GM23248 (cell line): Measurements from ENCODE around the gene TEX53. TPM values are rescaled to one million over a fixed set of nuclear protein-coding genes. Genes with fewer than 3 reads are reported as not detected.

Source experiments
- DNase-seq: peaks from one replicate; pipeline ENCODE4 v3.0.0-alpha.2; 2015
- H2AFZ ChIP-seq: fragments of 200-600 bp; sonication (generic); 2 replicates; pipeline ENCODE4 v1.6.1; 2016; ENCODE audit warnings: antibody characterized with exemption
- H3F3A ChIP-seq: fragments of 200-600 bp; sonication (generic); 2 replicates; pipeline ENCODE4 v1.6.1; 2016; ENCODE audit warnings: mild to moderate bottlenecking, antibody characterized with exemption, mixed run types; ENCODE audit not compliant: insufficient read depth
- H3K27ac ChIP-seq: fragments of 200-600 bp; sonication (generic); 2 replicates; pipeline ENCODE4 v1.5.1; 2016; ENCODE audit warnings: mild to moderate bottlenecking
- H3K27me3 ChIP-seq: fragments of 200-600 bp; sonication (generic); replicated peaks from 2 replicates; pipeline ENCODE4 v1.6.1; 2016; ENCODE audit warnings: mild to moderate bottlenecking; ENCODE audit not compliant: insufficient read depth
- H3K36me3 ChIP-seq: fragments of 200-600 bp; sonication (generic); 2 replicates; pipeline ENCODE4 v1.6.1; 2016; ENCODE audit warnings: low read depth, mild to moderate bottlenecking
- H3K4me1 ChIP-seq: fragments of 200-600 bp; sonication (generic); 2 replicates; pipeline ENCODE4 v1.6.1; 2016; ENCODE audit warnings: mild to moderate bottlenecking; ENCODE audit not compliant: insufficient read depth
- H3K4me2 ChIP-seq: fragments of 200-600 bp; sonication (generic); one replicate; pipeline ENCODE4 v1.6.1; 2016; ENCODE audit warnings: mild to moderate bottlenecking; ENCODE audit not compliant: unreplicated experiment
- H3K4me3 ChIP-seq: fragments of 200-600 bp; sonication (generic); 2 replicates; pipeline ENCODE4 v1.5.1; 2016; ENCODE audit warnings: mild to moderate bottlenecking
- H3K79me2 ChIP-seq: fragments of 200-600 bp; sonication (generic); 2 replicates; pipeline ENCODE4 v1.6.1; 2016; ENCODE audit warnings: mild to moderate bottlenecking; ENCODE audit not compliant: insufficient read depth
- H3K9ac ChIP-seq: fragments of 200-600 bp; sonication (generic); 2 replicates; pipeline ENCODE4 v1.6.1; 2016; ENCODE audit warnings: mild to moderate bottlenecking
- H3K9me2 ChIP-seq: fragments of 200-600 bp; sonication (generic); 2 replicates; pipeline ENCODE4 v1.6.1; 2016; ENCODE audit warnings: mixed run types, mild to moderate bottlenecking, moderate library complexity; ENCODE audit not compliant: insufficient read depth
- H3K9me3 ChIP-seq: fragments of 200-600 bp; sonication (generic); one replicate; pipeline ENCODE4 v1.6.1; 2017; ENCODE audit warnings: low read depth
- H4K20me1 ChIP-seq: fragments of 200-600 bp; sonication (generic); 2 replicates; pipeline ENCODE4 v1.6.0; 2016; ENCODE audit not compliant: insufficient read depth
- EZH2 ChIP-seq: fragments of 200-600 bp; sonication (generic); IDR thresholded peaks from 2 replicates; pipeline ENCODE4 v1.6.1; 2018; ENCODE audit warnings: antibody characterized with exemption, mild to moderate bottlenecking; ENCODE audit not compliant: insufficient read depth, poor library complexity, severe bottlenecking
- EZH2phosphoT487 ChIP-seq: fragments of 200-600 bp; sonication (generic); IDR thresholded peaks from 2 replicates; pipeline ENCODE4 v1.6.1; 2018; ENCODE audit warnings: antibody characterized with exemption, moderate library complexity, mild to moderate bottlenecking, low read depth; ENCODE audit not compliant: insufficient read depth
- WGBS, 2 experiments: methylation state at CpG; one replicate each; pipeline ENCODE4 v1.1.6; 2015 to 2017; ENCODE audit warnings: low lambda C conversion rate in 2 of 2, low coverage in 1 of 2; ENCODE audit errors: missing lambda C conversion rate in 2 of 2; 5-methylcytosine and 5-hydroxymethylcytosine counted together
- in situ Hi-C: fragments of 300-500 bp; cut with MboI; formaldehyde crosslinking; loops from 2 replicates; pipeline ENCODE4 v1.15.0; 2020
- polyA plus RNA-seq: library from polyadenylated mRNA; unstranded; fragments of >200 nt; fragmentation: Nextera tagmentation; extraction: Ambion mirVana; gene quantifications from 2 replicates; pipeline ENCODE4 v1.2.1, GENCODE V29; 2016
- total RNA-seq: library from RNA; depleted of rRNA; stranded (reverse); fragments of >200 nt; shearing (Covaris generic); gene quantifications from 2 replicates; pipeline ENCODE4 v1.2.3, GENCODE V29; 2014

TEX53 gene
- total and polyA plus RNA-seq, 2 experiments from 2014 or later = not detected

GRCh38 chr9:114662081-114662989 lies 4.7 kb upstream of the TEX53 start:
- no peak overlapping the region for H3K27ac ChIP-seq
- in situ Hi-C loops = no loop called here
- TF ChIP-seq EZH2 (no peak), EZH2phosphoT487 (no peak)
- H3K9ac ChIP-seq = no peak overlapping the region
- H2AFZ ChIP-seq = no peak overlapping the region
- H3K4me2 ChIP-seq = no peak overlapping the region
- DNase-seq = peak; percentile 53
- H3K4me3 ChIP-seq = no peak overlapping the region
- no peaks in the 10 kb centered on the region for H3F3A ChIP-seq
- no peaks in the 10 kb centered on the region for H3K79me2 ChIP-seq
- H4K20me1 ChIP-seq = no peaks in the 10 kb centered on the region
- no peaks in the 10 kb centered on the region for H3K36me3 ChIP-seq
- no peaks in the 10 kb centered on the region for H3K27me3 ChIP-seq
- no peaks in the 10 kb centered on the region for H3K9me3 ChIP-seq
- H3K9me2 ChIP-seq = no peaks in the 10 kb centered on the region
- H3K4me1 ChIP-seq = no peaks in the 10 kb centered on the region
- WGBS, 2 experiments = 17 to 25% methylated on average over 10 of the region's 10 CpGs

GRCh38 chr9:114656301-114656700 lies 1.3 kb downstream of the TEX53 start:
- TF ChIP-seq EZH2phosphoT487 (no peak), EZH2 (no peak)
- in situ Hi-C loops = loop anchor here (10.0 kb wide), 2 partner anchors 222 to 252 kb away; no protein-coding TSS in a partner anchor
- WGBS, 2 experiments = 82 to 86% methylated on average over 12 of the region's 12 CpGs

GRCh38 chr9:114655689-114656088 lies 1.9 kb downstream of the TEX53 start:
- WGBS, 2 experiments = 31 to 35% methylated on average over 8 of the region's 8 CpGs
- peaks cover 13% of the 10 kb centered on the region for H3K4me1 ChIP-seq
- in situ Hi-C loops = loop anchor here (10.0 kb wide), 2 partner anchors 221 to 251 kb away; no protein-coding TSS in a partner anchor
- H2AFZ ChIP-seq = no peak overlapping the region
- H3F3A ChIP-seq = peaks cover 21% of the 10 kb centered on the region
- H3K9me3 ChIP-seq = no peaks in the 10 kb centered on the region
- DNase-seq = peak; percentile 89
- H3K4me2 ChIP-seq = peak overlapping the region; percentile 29
- no peaks in the 10 kb centered on the region for H3K36me3 ChIP-seq
- H3K27me3 ChIP-seq = no peaks in the 10 kb centered on the region
- no peak overlapping the region for H3K27ac ChIP-seq
- no peaks in the 10 kb centered on the region for H3K79me2 ChIP-seq
- no peaks in the 10 kb centered on the region for H4K20me1 ChIP-seq
- H3K9me2 ChIP-seq = no peaks in the 10 kb centered on the region
- H3K4me3 ChIP-seq = no peak overlapping the region
- TF ChIP-seq EZH2phosphoT487 = no peak
- TF ChIP-seq EZH2 = no peak
- no peak overlapping the region for H3K9ac ChIP-seq

More at GRCh38 chr9:114656301-114656700, 1.3 kb downstream of the TEX53 start:
- Histone ChIP-seq H3K36me3 (no peaks in the 10 kb centered on the region), H3K9me3 (no peaks in the 10 kb centered on the region), H3K79me2 (no peaks in the 10 kb centered on the region), H3K4me2 (no peak overlapping the region), H2AFZ (no peak overlapping the region), H3F3A (peaks cover 21% of the 10 kb centered on the region), H3K27me3 (no peaks in the 10 kb centered on the region), H3K4me1 (peaks cover 13% of the 10 kb centered on the region), H3K9ac (no peak overlapping the region), H3K9me2 (no peaks in the 10 kb centered on the region), H3K4me3 (no peak overlapping the region), H3K27ac (no peak overlapping the region), H4K20me1 (no peaks in the 10 kb centered on the region)
- DNase-seq = no peak

- peak overlapping the region; percentile 28 for H2AFZ ChIP-seq
- H3K4me1 ChIP-seq = peaks cover 13% of the 10 kb centered on the region
- H4K20me1 ChIP-seq = no peaks in the 10 kb centered on the region
- peak overlapping the region; percentile 27 for H3K4me2 ChIP-seq
- no peaks in the 10 kb centered on the region for H3K9me2 ChIP-seq
- H3K9me3 ChIP-seq = no peaks in the 10 kb centered on the region
- TF ChIP-seq EZH2 (no peak), EZH2phosphoT487 (no peak)
- no peaks in the 10 kb centered on the region for H3K27me3 ChIP-seq
- WGBS, 2 experiments = 33 to 34% methylated on average over 6 of the region's 6 CpGs
- H3F3A ChIP-seq = peaks cover 21% of the 10 kb centered on the region
- DNase-seq = peak; percentile 84
- in situ Hi-C loops = loop anchor here (10.0 kb wide), 2 partner anchors 219 to 249 kb away; no protein-coding TSS in a partner anchor
- H3K36me3 ChIP-seq = no peaks in the 10 kb centered on the region
- H3K9ac ChIP-seq = peak overlapping the region; percentile 74
- no peak overlapping the region for H3K4me3 ChIP-seq
- H3K79me2 ChIP-seq = no peaks in the 10 kb centered on the region
- H3K27ac ChIP-seq = peak overlapping the region; percentile 90
Observed at GRCh38 chr9:114653556-114654159, 3.9 kb downstream of the TEX53 start.
